Measurements from ENCODE around the gene KCNK17.

The KCNK17 gene, protein sequence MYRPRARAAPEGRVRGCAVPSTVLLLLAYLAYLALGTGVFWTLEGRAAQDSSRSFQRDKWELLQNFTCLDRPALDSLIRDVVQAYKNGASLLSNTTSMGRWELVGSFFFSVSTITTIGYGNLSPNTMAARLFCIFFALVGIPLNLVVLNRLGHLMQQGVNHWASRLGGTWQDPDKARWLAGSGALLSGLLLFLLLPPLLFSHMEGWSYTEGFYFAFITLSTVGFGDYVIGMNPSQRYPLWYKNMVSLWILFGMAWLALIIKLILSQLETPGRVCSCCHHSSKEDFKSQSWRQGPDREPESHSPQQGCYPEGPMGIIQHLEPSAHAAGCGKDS

DNA sequence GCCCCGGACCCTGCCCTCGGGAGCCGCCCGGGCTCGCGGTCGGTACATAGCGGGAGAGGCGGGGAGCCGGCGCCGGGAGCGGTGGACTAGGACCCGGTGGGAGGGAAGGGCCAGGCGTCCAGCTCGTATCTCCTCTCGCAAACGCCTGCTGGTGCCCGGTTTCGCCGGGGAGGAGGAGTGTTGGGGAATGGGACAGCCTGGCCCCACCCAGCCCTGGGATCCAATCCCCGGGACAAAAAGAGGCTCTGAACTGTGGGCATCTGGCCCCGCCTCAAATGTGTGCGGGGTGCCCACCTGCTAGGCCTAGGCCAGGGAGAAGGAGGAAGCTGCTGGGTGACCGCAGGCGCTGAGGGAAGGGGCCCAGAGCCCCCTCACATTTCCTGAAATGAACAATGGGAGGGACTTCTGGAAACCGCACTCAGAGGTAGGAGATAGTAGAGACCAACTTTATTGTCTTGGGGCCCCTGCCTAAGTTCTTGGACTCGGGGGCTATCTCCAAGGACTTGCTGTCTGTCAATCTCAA is at the start of gene KCNK17:
Gene KCNK17 (minus strand): TSS at position 147 of the 523 bp plus-strand sequence. CDS start 99 bp downstream, at position 48.
- in situ Hi-C loops (cut with HindIII; ENCODE audit: low pct_ligation_motif_present, low pct_unique_long_range_greater_than_20kb, low sequenced_read_pairs) = no loop called here
- no peak for DNase-seq

DNA sequence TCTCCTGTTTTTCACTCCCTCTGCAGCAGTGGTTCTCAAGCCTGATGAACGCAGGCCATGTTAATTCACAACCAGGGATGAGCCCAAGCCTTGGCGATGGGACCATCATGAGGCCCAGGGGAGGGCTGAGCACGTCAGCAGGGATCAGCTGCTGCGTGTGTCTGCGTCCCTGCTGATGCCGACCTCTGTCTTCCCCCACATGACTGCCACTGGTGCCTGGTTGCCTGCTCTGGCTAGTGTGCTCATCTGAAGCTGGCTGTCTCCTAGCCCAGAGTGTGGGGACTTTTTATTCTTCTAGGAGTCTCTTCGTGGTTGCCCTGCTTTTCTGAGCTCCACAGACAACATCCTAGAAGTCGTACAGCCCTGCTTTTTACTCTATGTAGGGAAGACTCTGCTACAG is 49.1 kb upstream of the KCNK17 start:
- no peak for DNase-seq
- in situ Hi-C loops (cut with HindIII; ENCODE audit: low pct_ligation_motif_present, low pct_unique_long_range_greater_than_20kb, low sequenced_read_pairs) = no loop called here

DNA sequence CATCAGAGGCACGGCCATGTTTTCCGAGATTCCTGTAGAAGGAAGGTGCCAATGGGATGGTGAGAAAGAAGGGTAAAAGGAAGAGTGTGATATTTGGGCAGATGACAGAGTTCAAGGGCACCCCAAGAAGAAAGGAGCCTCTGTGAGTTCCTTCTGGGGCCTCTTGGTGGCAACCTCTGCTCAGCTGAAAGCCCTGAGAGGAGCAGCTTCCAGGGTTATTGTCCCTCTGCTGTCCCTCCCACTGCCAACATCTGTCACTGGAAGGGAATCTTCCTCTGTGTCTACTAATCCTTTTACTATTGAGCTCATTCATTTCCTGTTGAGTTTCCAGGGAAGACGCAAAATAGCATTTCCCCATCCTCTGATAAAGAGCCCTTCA is 48.3 kb upstream of the KCNK17 start:
- in situ Hi-C loops (cut with HindIII; ENCODE audit: low pct_ligation_motif_present, low pct_unique_long_range_greater_than_20kb, low sequenced_read_pairs) = no loop called here
- DNase-seq = no peak

DNA sequence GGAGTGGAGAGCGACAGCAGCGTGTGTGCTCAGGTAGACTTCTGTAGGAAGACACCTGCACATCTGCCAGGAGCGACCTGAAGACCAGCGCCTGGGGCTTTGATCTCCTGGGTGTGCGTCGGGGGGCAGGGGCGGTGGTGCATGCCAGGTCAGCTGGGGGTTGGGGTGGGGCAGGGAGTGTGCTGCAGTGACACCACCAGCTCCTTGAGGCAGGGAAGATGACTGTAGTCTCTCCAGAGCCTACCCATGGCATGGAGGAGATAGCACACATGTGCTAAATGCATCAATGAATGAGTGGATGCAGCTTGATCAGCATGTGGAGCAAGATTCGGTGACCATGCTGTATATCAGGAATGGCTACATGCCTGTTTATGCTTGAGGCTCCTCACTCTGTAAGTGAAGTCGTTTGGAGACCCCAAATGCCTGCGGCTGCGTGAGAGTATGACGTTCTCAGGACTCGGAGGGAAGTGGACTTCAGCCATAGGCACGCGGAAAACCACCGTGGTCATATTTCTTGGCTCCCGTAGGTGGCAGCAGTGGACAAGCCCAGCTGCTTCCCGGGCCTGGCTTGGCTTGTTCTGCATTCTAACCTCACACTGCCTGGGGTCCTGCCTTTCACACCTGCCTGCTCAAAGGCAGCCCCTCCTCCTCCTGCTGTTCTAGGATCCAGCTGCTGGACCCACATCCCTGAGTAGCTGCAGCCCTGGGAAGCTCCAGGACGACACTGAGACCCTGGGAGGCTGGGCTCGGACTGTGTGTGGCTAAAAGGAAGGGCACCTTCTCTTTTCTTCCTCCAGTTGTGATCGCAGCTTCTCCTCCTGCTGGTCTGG is 47.7 kb upstream of the KCNK17 start:
- DNase-seq = peak; percentile 49
- in situ Hi-C loops (cut with HindIII; ENCODE audit: low pct_ligation_motif_present, low pct_unique_long_range_greater_than_20kb, low sequenced_read_pairs) = no loop called here

DNA sequence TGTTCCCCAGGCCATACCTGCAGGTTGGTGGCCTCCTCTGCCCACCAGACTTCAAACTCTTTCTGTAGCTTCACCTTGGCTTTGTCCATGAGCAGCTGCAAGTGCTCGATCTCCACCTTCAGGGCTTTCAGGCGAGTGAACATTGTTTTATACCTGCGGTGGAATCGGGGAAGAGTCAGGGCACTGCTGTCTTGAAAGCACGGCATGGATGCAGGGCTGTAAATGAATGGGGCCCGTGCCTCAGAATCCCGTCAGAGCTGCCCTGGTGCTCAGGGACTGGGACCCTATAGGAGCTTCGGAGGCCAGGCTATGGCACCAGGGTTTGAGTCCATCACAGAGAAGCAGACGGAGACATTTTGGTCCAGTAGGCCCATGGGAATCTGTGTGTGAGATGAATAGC is 46.2 kb upstream of the KCNK17 start:
- in situ Hi-C loops (cut with HindIII; ENCODE audit: low pct_ligation_motif_present, low pct_unique_long_range_greater_than_20kb, low sequenced_read_pairs) = no loop called here
- no peak for DNase-seq

DNA sequence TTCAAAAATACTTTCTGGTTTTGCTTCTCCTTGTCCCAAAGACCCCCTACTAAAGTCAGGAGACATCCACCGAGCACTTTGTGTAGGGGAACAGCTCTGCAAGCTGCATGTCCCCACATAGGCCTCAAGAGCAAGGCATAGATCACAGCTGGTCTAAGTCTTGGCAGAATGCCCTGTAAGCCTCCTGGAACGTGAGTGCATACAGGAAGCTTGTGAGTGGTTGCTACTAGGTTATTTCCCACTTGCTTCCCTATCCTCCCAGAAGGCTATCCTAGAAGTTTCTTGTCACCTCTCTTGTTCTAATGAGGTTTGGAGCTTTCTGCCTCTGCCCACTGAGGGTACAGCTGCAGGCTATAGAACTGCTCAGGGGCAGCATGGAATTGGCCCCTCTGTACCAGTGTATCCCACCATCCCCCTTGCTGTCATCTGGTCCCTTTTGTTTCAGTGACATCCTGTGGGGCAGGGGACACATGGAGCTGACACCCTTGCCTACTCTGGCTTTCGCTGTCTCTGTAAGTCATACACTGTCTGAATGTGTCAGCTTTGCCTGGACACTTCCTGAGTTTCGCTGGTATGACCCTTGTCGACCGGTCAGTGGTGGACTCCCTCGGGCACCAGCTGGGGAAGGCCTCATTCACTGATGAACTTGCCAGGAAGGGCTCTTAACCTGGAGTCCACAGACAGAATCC is 43.9 kb upstream of the KCNK17 start:
- DNase-seq = no peak
- in situ Hi-C loops (cut with HindIII; ENCODE audit: low pct_ligation_motif_present, low pct_unique_long_range_greater_than_20kb, low sequenced_read_pairs) = no loop called here

DNA sequence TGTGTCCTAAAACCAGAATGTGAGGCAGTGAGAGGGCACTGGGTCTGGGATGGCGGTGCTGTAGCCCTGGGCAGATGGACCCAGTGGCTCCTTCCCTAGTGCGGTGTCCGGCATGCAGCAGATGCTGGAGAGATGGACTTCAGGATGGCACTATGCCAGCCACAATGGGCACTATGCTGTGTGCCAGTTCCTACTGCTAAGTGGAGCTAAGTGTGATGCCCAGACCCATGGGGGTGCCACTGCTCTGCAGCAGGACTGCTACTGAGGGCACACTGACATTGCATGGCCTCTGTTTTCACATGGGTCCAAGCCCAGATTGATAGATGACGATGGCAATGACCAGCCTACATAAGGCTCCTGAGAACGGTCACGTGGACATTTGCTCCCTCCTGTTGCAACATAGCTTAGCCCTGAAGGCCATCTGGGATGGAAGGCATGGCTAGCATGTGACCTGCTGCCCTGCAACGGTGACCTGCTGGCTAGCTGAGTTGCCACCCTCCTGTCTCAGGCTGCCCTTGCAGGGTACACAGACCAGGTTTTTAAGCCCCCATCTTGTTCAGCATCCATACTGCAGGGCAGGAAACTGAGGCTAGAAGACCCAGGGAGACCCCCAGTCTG is 39.6 kb upstream of the KCNK17 start:
- no peak for DNase-seq

DNA sequence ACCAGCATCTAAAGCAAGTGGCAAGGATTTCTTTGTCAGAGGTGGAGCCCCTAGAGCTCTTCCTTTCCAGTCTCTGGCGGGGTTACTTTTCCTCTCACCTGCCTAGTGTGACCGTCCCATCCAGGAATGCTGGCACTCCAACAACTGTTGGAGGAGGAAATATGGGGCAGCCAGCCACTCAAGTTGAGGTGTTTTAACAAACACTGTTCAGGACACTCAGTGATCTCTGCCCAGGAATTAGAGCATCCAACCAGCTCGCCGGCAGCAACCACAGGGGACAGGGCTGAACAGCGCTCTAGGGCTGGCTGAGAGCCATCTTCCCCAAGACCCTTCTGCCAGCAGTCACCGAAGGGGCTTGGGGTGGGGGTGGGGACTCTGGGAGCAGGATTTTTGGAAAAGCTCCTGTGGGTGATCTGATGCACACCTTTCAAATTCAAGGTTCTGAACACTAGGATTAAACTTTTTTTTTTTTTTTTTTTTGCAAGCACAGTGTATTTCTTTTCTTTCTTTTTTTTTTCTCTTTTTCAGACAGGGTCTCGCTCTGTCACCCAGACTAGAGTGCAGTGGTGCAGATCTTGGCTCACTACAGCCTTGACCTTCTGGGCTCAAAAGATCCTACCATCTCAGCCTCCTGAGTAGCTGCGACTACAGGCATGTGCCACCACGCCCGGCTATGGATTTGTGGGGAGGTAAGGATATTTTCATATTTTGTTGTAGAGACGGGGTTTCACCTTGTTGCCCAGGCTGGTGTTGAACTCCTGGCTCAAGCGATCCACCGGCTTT is 36.7 kb upstream of the KCNK17 start:
- in situ Hi-C loops (cut with HindIII; ENCODE audit: low pct_ligation_motif_present, low pct_unique_long_range_greater_than_20kb, low sequenced_read_pairs) = no loop called here
- DNase-seq = no peak

More for the DNA sequence above, 39.6 kb upstream of the KCNK17 start:
- in situ Hi-C loops (cut with HindIII; ENCODE audit: low pct_ligation_motif_present, low pct_unique_long_range_greater_than_20kb, low sequenced_read_pairs) = no loop called here

DNA sequence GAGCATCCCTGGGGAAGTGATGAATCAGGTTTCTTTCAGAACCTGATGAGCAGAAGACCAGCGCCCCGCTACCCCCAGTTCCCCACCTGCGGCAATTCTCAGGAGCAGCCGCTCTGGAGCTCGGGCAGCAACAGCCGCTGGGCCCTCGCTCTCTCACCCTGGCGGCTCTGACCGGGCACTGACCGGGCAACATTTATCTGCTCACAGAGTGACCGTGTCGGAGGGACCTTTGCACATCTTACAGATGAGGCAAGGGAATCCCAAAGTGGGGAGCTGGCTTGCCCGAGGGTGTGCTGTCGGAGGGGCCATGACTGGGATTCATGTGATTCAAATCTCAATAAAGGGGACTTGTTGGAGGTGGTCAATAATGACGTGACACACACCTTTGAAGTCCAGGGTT is 34.5 kb upstream of the KCNK17 start:
- no peak for DNase-seq
- in situ Hi-C loops (cut with HindIII; ENCODE audit: low pct_ligation_motif_present, low pct_unique_long_range_greater_than_20kb, low sequenced_read_pairs) = no loop called here

DNA sequence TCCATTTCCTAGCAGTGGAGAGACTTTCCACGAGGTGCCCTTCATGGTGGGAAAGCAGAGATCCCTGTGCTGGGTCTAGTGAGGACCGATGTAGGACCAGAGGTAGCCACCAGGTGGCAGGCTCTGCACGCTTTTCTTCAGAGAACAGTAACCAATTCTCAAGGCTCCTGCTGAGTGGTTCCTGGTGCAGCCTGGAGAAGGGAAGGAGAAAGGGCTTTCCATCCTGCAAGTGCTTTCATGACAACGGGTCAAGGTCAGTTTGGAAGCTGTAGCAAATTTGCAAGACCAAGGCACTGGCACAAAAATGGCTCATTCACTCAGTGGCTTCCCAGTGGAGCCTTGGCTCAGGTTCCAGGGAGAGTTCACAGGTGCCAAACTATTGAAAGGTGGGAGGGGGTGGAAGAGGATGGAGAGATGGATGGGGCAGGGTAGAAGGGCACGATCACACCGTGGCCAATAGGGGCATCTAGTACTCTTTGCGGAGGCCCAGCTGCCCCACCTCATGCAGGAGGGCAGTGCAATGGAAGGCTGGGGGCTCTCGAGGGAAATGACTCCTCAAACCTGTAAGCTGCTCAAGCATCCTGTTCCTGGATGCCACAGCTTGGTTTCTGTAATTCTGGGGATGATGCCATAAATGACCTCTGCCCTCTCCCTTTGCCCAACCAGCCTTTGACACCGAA is 33.8 kb upstream of the KCNK17 start:
- in situ Hi-C loops (cut with HindIII; ENCODE audit: low pct_ligation_motif_present, low pct_unique_long_range_greater_than_20kb, low sequenced_read_pairs) = no loop called here
- peak; percentile 42 for DNase-seq

DNA sequence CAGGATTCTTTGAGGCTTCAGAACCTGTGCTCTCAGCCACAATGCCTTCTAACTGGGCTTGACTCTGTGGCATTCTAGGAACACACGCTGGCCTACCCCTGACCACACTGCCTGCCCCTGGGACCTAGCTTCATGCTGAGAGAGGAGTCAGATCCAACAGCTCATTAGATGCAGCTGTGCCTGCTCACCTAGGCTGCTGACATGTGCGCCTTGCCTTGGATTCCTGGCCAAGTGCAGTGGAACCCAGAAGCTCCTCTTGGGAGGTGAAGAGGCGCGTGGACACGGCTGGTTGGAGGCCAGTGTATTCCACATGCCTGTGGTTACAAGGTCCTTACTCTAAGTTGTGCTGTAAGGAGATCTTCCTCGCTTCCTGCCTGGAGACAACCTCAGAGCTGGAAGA is 33.0 kb upstream of the KCNK17 start:
- in situ Hi-C loops (cut with HindIII; ENCODE audit: low pct_ligation_motif_present, low pct_unique_long_range_greater_than_20kb, low sequenced_read_pairs) = no loop called here
- no peak for DNase-seq

DNA sequence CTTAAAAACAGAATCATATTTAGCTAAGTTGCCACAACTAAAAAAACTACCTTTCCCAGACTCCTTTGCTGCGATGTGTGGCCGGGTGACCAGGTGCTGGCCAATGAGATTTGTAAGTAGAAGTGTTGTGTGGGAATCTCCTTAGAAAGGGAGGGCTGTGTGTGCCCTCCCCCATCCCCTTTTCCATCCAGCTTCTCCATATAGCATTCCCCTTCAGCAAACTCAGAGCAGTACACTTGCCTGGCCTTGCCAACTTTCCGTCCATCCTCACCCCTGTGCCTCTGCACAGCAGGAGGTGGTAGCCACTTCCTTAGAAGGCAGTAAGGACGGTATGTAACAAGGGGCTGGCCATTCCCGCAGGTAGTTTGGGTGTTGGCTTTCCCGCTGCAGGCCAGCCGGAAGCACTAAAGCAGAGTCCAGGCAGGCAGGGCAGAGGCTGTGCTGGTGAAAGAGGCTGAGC is 30.6 kb upstream of the KCNK17 start:
- in situ Hi-C loops (cut with HindIII; ENCODE audit: low pct_ligation_motif_present, low pct_unique_long_range_greater_than_20kb, low sequenced_read_pairs) = no loop called here

DNA sequence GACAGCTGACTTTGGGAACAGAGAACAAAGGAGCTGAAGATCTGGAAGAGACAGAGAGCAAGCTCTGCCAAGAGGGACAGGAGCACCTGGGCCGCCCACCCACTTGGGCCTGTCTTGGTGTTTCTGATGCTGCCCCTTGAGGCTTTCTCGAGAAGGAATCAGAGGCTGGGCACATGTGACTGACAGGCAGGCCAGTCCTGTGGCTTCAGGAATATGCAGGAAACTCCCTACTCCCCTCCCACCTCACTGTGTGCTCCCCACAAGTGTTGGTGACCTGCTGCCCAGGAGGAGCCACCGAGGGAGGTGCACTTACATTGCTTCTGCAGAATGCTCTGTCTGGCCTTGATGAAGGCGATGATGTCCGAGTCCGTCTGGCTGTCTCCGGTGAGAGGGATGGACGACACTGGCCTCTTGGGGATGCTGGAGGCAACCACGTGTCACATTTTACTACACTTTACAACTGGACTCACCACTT is 29.2 kb upstream of the KCNK17 start:
- in situ Hi-C loops (cut with HindIII; ENCODE audit: low pct_ligation_motif_present, low pct_unique_long_range_greater_than_20kb, low sequenced_read_pairs) = no loop called here
- no peak for DNase-seq

More for the DNA sequence above, 30.6 kb upstream of the KCNK17 start:
- DNase-seq = no peak

DNA sequence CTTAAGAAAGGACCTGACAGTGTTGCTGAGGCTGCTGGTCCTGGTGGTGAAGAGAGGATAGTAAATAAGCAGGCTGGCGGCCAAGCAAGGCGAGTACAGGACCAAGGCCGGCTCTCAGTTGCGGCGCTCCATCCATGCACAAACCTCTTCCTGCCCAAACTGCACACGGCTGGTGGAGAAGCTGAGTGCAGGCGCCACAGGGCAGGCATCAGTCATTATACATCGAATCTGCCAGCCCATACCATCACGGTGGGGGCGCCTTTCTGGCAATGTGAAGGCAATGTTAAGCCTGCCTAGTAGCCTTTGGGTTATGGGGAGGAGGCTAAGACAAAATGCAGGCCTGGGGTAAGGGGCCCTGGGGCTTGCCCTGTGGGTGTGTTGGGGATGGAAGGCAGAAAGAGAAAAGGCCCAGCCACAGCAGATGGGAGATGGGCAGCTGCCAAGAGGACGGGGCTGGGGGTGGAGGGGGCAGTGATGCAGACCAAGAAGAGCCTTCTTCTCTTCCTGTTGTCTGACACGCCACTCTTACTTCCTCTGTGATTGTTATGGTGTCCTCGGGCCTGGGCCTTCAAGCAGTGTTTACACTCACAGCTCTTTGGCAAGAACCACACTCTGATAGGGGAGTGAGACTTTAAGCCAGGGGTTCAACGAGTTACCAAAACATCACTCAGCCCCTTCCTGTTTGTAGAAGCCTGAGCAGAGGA is 28.6 kb upstream of the KCNK17 start:
- in situ Hi-C loops (cut with HindIII; ENCODE audit: low pct_ligation_motif_present, low pct_unique_long_range_greater_than_20kb, low sequenced_read_pairs) = no loop called here
- no peak for DNase-seq

DNA sequence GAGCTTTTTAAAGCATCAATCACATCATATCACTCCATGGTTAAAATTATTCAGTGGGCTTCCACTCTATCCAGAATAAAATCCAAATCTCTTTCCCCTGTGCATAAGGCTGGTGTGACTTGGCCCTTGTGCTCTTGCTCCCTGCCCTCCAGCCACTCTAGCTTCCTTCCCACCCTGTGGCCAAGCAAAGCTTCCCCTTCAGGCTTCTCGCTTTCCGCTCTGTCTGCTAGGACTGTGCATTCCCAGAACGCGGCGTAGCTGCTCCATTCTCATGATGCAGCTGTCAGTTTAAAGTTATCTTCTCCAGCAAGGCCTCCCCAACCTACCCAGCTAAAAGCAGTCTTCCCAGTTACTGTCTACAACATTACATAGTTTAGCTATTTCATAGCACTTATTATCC is 27.7 kb upstream of the KCNK17 start:
- no peak for DNase-seq
- in situ Hi-C loops (cut with HindIII; ENCODE audit: low pct_ligation_motif_present, low pct_unique_long_range_greater_than_20kb, low sequenced_read_pairs) = no loop called here

DNA sequence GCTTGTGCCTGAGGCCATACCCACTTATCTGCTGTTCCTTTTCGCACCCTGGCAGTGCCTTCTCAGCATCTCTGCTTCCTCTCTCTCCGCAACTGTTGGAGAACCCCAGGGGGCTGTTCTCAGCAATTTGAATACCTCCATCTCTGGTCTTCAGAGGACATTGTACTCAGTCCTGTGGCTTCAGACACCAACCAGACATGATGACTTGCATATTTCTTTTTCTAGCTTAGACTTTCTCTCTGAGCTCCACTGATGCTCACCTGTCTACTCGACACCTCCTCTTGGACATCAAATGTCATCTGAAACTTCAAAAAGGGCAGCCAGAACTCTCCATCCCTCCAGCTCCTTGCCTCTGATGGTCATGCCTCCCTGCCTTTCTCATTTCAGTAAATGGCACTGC is 27.1 kb upstream of the KCNK17 start:
- no peak for DNase-seq
- in situ Hi-C loops (cut with HindIII; ENCODE audit: low pct_ligation_motif_present, low pct_unique_long_range_greater_than_20kb, low sequenced_read_pairs) = no loop called here

Measured in ACHN (cell line).